HG02798 (cell line): ENCODE data around the gene ADGRG6.
"Not testable (repeated sequence)": the region's sequence is repeated elsewhere in the genome, so short reads cannot be mapped to it uniquely, and the experiment has no call there.

ENCODE experiments used
- ATAC-seq: cut with Tn5 transposase; IDR thresholded peaks from one replicate; pipeline ENCODE4 v1.9.1; 2021; ENCODE audit warnings: mild to moderate bottlenecking; ENCODE audit not compliant: unreplicated experiment, poor library complexity

ADGRG6 gene

GRCh38 chr6:142433419-142433818 lies 131.6 kb downstream of the ADGRG6 start:
- ATAC-seq: no peak

- no peak for ATAC-seq
Measured at GRCh38 chr6:142438898-142439297, 137.1 kb downstream of the ADGRG6 start.

GRCh38 chr6:142440600-142441293 lies 138.9 kb downstream of the ADGRG6 start:
- ATAC-seq: no peak

- no peak for ATAC-seq
Measured at GRCh38 chr6:142441716-142442115, 139.9 kb downstream of the ADGRG6 start.

GRCh38 chr6:142443102-142443501 lies 141.3 kb downstream of the ADGRG6 start:
- no peak for ATAC-seq

- no peak for ATAC-seq
Measured at GRCh38 chr6:142443532-142443931, 141.7 kb downstream of the ADGRG6 start.

GRCh38 chr6:142444376-142444775 lies 142.6 kb downstream of the ADGRG6 start:
- no peak for ATAC-seq

- ATAC-seq: no peak
Measured at GRCh38 chr6:142444881-142445301, 143.1 kb downstream of the ADGRG6 start.

- ATAC-seq: no peak
Measured at GRCh38 chr6:142446168-142446567, 144.4 kb downstream of the ADGRG6 start.

GRCh38 chr6:142446576-142446975 lies 144.8 kb downstream of the ADGRG6 start:
- ATAC-seq: no peak

GRCh38 chr6:142448091-142448729 lies 146.4 kb downstream of the ADGRG6 start:
- ATAC-seq: no peak

- not testable (repeated sequence) for ATAC-seq
Measured at GRCh38 chr6:142450856-142451255, 149.0 kb downstream of the ADGRG6 start.

- ATAC-seq: no peak
Measured at GRCh38 chr6:142452993-142453392, 151.2 kb downstream of the ADGRG6 start.

GRCh38 chr6:142454196-142454595 lies 152.4 kb downstream of the ADGRG6 start:
- ATAC-seq: not testable (repeated sequence)

- not testable (repeated sequence) for ATAC-seq
Measured at GRCh38 chr6:142454848-142455247, 153.0 kb downstream of the ADGRG6 start.

GRCh38 chr6:142455957-142456589 lies 154.3 kb downstream of the ADGRG6 start:
- no peak for ATAC-seq

- no peak for ATAC-seq
Measured at GRCh38 chr6:142457638-142458406, 156.0 kb downstream of the ADGRG6 start.

- ATAC-seq: no peak
Measured at GRCh38 chr6:142458836-142459235, 157.0 kb downstream of the ADGRG6 start.

GRCh38 chr6:142459271-142459670 lies 157.5 kb downstream of the ADGRG6 start:
- ATAC-seq: no peak

- no peak for ATAC-seq
Measured at GRCh38 chr6:142462260-142462659, 160.5 kb downstream of the ADGRG6 start.

- no peak for ATAC-seq
Measured at GRCh38 chr6:142463988-142464387, 162.2 kb downstream of the ADGRG6 start.
